HL-60/S4 (cell line): ENCODE measurements around the gene RRAGD.

Experiments
- in situ Hi-C: fragments of 300-500 bp; cut with MboI; formaldehyde crosslinking; loops from 2 replicates; pipeline ENCODE4 v1.14.3; 2022; ENCODE audit warnings: low sequenced_read_pairs

The RRAGD gene

GRCh38 chr6:89379281-89379680 lies 32.8 kb downstream of the RRAGD start:
- in situ Hi-C loops, result loop anchor here (10.0 kb wide), 1 partner anchor 236 kb away; no protein-coding TSS in a partner anchor

- in situ Hi-C loops, result loop anchor here (10.0 kb wide), 1 partner anchor 236 kb away; no protein-coding TSS in a partner anchor
Measured at GRCh38 chr6:89378628-89379027, 33.4 kb downstream of the RRAGD start.

DNA sequence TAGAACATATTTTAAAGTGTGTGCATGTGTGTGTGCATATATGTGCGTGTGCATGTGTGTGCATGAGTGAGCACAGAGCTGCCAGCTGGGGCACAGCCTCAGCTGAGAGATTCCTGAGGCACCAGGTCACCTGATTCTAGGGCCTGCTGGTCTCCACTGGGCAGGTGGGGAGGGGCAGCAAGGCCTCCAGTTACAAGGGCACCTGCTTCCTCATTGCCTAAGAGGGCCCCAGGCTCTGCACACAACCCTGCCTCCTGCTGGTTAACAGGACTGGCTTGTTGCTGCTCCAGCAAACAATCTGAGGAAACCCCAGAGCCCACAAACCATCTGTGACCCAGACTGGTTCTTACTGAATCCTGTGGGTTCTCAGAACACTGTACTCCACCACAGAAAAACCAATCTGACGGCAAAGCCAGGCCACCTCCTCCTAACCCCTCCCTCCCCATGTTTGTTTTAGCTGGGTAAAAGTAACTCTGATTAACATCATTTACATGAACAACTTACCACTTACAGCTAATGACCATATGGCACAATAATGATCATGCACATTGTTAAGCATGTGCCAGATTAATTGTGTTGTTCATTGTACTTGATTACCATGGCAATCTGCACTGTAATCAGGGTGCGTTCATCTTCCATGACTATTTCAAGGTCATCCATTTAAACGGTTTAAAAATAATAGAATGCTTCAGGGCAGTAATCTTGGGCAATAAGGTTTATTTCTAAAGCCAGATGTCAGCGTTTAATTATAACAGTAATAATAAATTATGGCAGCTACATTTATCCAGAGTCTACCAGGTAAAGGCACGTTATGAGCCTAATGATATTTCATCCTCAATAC lies 36.4 kb downstream of the RRAGD start:
- in situ Hi-C loops, result loop anchor here (10.0 kb wide), 1 partner anchor 239 kb away; no protein-coding TSS in a partner anchor

GRCh38 chr6:89372506-89372901 lies 39.6 kb downstream of the RRAGD start:
- in situ Hi-C loops, result loop anchor here (10.0 kb wide), 1 partner anchor 242 kb away; no protein-coding TSS in a partner anchor

GRCh38 chr6:89371849-89372505 lies 40.1 kb downstream of the RRAGD start:
- in situ Hi-C loops, result loop anchor here (10.0 kb wide), 1 partner anchor 243 kb away; no protein-coding TSS in a partner anchor

DNA sequence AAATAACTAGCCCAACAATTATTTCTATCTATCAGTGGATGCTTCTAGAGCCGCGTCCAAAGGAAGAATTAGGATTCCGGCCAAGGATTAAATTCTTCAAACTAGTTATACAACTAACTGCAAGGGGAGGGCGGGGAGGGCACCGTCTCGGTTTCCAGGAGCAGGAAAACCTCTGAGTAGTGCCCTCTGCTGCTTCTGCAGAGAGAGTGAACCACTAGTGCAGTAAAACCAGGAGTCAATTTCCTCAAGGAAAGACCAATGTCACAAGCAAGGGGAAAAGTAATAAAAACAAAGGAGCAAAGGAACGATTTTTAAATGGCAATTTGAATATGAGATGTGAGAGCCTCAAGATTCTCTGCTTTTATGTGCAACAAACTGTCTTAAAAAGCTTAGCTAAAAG lies 43.1 kb downstream of the RRAGD start:
- in situ Hi-C loops, result no loop called here

- in situ Hi-C loops, result no loop called here
Measured at GRCh38 chr6:89368107-89368506, 44.0 kb downstream of the RRAGD start.

- in situ Hi-C loops, result no loop called here
Measured at GRCh38 chr6:89364586-89364985, 47.5 kb downstream of the RRAGD start.

DNA sequence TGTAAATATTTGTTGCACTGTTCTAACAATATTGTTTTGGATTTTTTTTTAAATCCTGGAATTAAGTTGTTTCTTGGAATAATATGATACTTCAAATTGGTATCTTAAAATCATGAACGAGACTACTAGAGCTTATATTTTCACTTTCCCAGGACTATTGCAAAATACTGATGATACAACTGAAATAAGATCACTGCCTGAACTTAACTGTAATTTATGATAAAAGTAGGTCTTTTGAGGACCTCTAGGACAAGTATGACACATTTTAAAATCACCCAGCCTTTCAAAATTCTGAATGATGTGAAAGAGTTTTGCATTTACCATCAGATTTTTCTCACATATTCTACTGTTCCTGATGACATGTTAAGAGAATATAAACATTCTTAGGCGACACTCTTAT lies 50.9 kb downstream of the RRAGD start:
- in situ Hi-C loops, result no loop called here

GRCh38 chr6:89360415-89360999 lies 51.6 kb downstream of the RRAGD start:
- in situ Hi-C loops, result no loop called here

- in situ Hi-C loops, result no loop called here
Measured at GRCh38 chr6:89359561-89359960, 52.5 kb downstream of the RRAGD start.

DNA sequence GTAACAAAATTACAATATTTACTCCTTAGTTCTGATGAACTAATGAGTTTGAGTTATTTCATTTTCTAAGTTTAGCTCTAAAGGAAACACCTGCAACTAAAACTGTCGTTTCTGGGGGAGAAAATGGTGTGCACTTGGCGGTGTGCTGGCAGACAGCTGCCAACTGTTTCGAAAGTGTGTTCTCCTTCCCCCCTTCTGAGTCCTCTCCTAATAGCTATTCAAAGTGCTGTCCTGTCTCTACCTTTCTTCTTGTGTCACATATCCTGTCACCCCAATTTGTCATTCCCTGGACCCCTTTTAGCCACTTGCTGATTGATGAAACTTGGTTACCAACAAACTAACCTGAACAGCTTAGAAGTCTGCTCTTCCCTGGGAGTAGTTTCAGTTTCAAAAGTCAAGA lies 54.7 kb downstream of the RRAGD start:
- in situ Hi-C loops, result no loop called here

GRCh38 chr6:89356642-89357170 lies 55.4 kb downstream of the RRAGD start:
- in situ Hi-C loops, result no loop called here

- in situ Hi-C loops, result no loop called here
Measured at GRCh38 chr6:89355511-89356194, 56.4 kb downstream of the RRAGD start.

- in situ Hi-C loops, result no loop called here
Measured at GRCh38 chr6:89353702-89354392, 58.2 kb downstream of the RRAGD start.

DNA sequence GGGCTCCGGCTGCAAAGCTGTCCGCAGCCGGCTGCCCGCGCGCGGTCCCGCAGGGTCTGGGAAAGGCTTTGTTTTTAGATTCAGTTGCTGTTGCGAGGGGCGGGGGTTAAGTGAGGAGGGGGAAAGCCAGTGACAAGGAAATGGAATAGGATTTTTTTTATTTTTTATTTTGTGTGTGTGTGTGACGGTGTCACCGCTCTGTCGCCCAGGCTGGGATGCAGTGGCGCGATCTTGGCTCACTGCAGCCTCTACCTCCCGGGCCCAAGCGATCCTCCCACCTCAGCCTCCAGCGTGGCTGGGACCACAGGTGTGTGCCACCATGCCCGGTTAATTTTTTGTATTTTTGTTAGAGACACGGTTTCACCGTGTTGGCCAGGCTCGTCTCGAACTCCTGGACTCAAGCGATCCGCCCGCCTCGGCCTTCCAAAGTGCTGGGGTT lies 58.9 kb downstream of the RRAGD start:
- in situ Hi-C loops, result no loop called here

DNA sequence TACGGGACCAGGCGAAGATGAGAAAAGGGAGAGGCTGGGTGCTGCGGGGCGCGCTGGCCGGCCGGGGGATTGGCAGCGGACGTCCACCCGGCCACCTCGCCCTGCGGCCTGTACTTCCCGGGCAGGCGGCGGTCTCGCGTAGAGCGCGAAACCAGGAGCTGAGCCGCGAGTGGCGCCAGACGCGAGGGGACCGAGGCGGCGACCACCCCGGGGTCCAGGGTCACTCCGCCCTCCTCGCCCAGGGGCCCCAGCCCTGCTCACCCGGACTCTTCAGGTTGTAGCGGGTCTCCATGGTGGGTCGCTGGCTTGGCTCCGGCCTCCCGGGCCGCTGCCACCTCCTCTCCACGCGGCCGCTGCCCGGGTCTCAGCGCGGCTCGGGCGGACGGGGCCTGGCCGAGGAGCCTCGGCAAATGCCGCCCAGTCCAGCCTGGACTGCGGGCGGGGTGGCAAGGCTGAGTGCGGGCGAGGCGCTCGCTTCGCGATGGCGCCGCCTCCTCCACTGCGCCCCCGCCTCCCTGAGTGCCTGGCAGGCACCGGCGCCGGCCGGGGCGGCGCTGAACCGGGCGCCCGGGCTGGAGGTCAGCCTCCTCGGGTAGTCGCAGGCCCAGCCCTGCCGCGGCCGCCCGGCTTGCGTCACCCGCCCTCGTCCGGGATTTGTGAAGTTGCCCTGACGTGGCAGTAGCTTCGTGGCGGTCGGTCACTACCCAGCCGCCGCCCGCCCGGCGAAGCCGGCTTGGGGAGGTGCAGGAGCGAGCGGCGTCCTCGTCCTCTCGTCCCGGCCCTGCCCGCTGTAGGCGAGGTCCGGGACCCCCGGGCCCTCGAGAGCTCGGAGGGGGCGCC lies 59.6 kb downstream of the RRAGD start, which contains the start of gene UBE2J1:
Gene UBE2J1, minus strand, starts transcription at position 445 of the 840 bp plus-strand sequence. Its CDS starts 153 bp downstream, at position 292.
- in situ Hi-C loops, result no loop called here

DNA sequence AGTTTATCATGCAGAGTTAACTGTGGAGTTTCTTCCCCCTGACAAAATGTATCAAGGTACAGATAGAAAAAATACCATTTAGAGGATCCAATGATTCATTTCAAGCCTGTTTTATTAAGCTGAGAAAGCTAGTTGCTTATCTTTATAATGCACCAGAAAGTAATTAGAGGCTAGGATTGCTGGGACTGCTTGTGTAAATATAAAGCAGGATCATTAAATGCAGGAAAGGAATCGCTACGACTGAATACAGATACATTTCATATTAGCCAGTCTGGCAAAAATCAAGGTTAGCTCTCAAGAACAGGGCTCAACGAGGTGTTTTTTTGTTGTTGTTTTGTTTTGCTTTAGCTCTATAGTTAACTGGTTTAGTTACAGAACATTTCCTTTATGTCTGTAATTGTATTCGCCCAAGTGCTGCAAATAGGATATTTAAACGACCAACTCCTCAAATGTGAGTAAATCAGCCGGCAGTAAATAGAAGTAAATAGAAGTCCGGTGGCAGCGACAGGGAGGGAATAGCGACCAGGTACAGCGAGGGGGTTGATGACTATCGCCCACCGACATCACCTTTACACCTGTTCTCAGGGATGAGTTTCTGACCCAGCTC lies 60.3 kb downstream of the RRAGD start:
- in situ Hi-C loops, result no loop called here
